GM18508 (cell line): ENCODE results near the gene ANP32B.
A peak's percentile ranks its signal among the peaks of the same experiment; 100 is the strongest.

Experiments used
- ATAC-seq: cut with Tn5 transposase; IDR thresholded peaks from one replicate; pipeline ENCODE4 v1.9.1; 2021; ENCODE audit warnings: moderate number of reproducible peaks; ENCODE audit not compliant: insufficient read depth, unreplicated experiment

ANP32B gene

GRCh38 chr9:98056269-98057137 lies 73.4 kb downstream of the ANP32B start, which contains the start of gene NANS:
Gene NANS (plus strand): TSS chr9:98056732. CDS start chr9:98056809, 77 bp downstream.
- ATAC-seq: peak; percentile 62

- ATAC-seq: no peak
Measured at GRCh38 chr9:98057138-98057799, 74.1 kb downstream of the ANP32B start.

GRCh38 chr9:98062161-98062560 lies 79.0 kb downstream of the ANP32B start:
- ATAC-seq: no peak

GRCh38 chr9:98064623-98065392 lies 81.7 kb downstream of the ANP32B start:
- ATAC-seq: no peak
